GM12875 (cell line): ENCODE data around the gene LMTK3.

ENCODE experiments used
- H3K4me3 ChIP-seq: one replicate; pipeline ENCODE4 v1.5.1; 2011; ENCODE audit warnings: low read depth, low read length, control low read depth
- CTCF ChIP-seq: IDR thresholded peaks from 2 replicates; pipeline ENCODE4 v1.5.1; 2011; ENCODE audit warnings: low read depth, mild to moderate bottlenecking, control low read depth, inconsistent platforms, low read length, moderate library complexity, borderline replicate concordance; ENCODE audit not compliant: insufficient read depth

Gene LMTK3

GRCh38 chr19:48502350-48503018 is 9.2 kb downstream of the LMTK3 start:
- H3K4me3 ChIP-seq: no peak overlapping the region
- no peak for TF ChIP-seq CTCF

- TF ChIP-seq CTCF: no peak
- no peak overlapping the region for H3K4me3 ChIP-seq
Measured at GRCh38 chr19:48501494-48502349, 9.9 kb downstream of the LMTK3 start.

GRCh38 chr19:48500830-48501493 is 10.7 kb downstream of the LMTK3 start:
- TF ChIP-seq CTCF: no peak
- no peak overlapping the region for H3K4me3 ChIP-seq

- no peak overlapping the region for H3K4me3 ChIP-seq
Measured at GRCh38 chr19:48499316-48500090, 12.1 kb downstream of the LMTK3 start.

GRCh38 chr19:48498595-48499311 is 12.9 kb downstream of the LMTK3 start:
- no peak overlapping the region for H3K4me3 ChIP-seq
- TF ChIP-seq CTCF: no peak

More at GRCh38 chr19:48499316-48500090, 12.1 kb downstream of the LMTK3 start:
- no peak for TF ChIP-seq CTCF

- H3K4me3 ChIP-seq: no peak overlapping the region
- no peak for TF ChIP-seq CTCF
Measured at GRCh38 chr19:48497728-48498594, 13.7 kb downstream of the LMTK3 start.
